HepG2 (cell line): Measurements from ENCODE around the gene FANCM. TPM values are rescaled to one million over a fixed set of nuclear protein-coding genes. Genes with fewer than 3 reads are reported as not detected.

Source experiments
- EZH2 ChIP-seq: conservative IDR thresholded peaks from 2 replicates; pipeline ENCODE4 v1.6.1; 2012; ENCODE audit warnings: mild to moderate bottlenecking, low read depth, low read length, moderate library complexity
- HMGA1 ChIP-seq: sonication (generic); formaldehyde crosslinking; conservative IDR thresholded peaks from 2 replicates; pipeline ENCODE4 v1.4.0; 2020; ENCODE audit warnings: missing genetic modification reagents
- ONECUT2 ChIP-seq: sonication (generic); formaldehyde crosslinking; IDR thresholded peaks from 2 replicates; pipeline ENCODE4 v1.4.0; 2020; ENCODE audit warnings: missing genetic modification reagents
- REL ChIP-seq: sonication (generic); formaldehyde crosslinking; conservative IDR thresholded peaks from 2 replicates; pipeline ENCODE4 v1.8.0; 2022; ENCODE audit warnings: mild to moderate bottlenecking, missing genetic modification reagents, moderate library complexity
- REST ChIP-seq, 2 experiments: IDR thresholded peaks; 2 replicates each; pipeline ENCODE4 v1.6.1; 2011 to 2012; ENCODE audit warnings: low read length in 2 of 2, borderline replicate concordance in 1 of 2, low read depth in 1 of 2, mild to moderate bottlenecking in 1 of 2, moderate library complexity in 1 of 2
- RFXANK ChIP-seq: IDR thresholded peaks from 2 replicates; pipeline ENCODE4 v1.6.1; 2016
- TFDP1 ChIP-seq: IDR thresholded peaks from 2 replicates; pipeline ENCODE4 v1.6.1; 2016; ENCODE audit warnings: missing compliant biosample characterization, missing genetic modification reagents, borderline replicate concordance
- ZBTB2 ChIP-seq: sonication (generic); formaldehyde crosslinking; IDR thresholded peaks from 2 replicates; pipeline ENCODE4 v1.8.0; 2022; ENCODE audit warnings: low read depth, missing genetic modification reagents
- polyA plus RNA-seq, 8 experiments: library from polyadenylated mRNA; depleted of rRNA in 3 of 8; stranded (reverse) in 7 of 8; unstranded in 1 of 8; fragments of >200 nt; fragmentation: Illumina TruSeq in 4 of 8; extraction: Trizol in 4 of 8; gene quantifications; 2 replicates each; pipeline versions ENCODE4 v1.2.1 to v1.2.3, GENCODE V29; 2011 to 2016; ENCODE audit warnings: low read depth in 4 of 8, missing spikeins in 1 of 8, mixed read lengths in 1 of 8; ENCODE audit not compliant: insufficient read depth in 1 of 8
- total RNA-seq, 5 experiments: library from RNA; depleted of rRNA; stranded (reverse); fragments of >200 nt; fragmentation: Illumina TruSeq; extraction: Trizol; gene quantifications; 2 replicates each; pipeline ENCODE4 v1.2.3, GENCODE V29; 2016; ENCODE audit warnings: low read depth in 1 of 5

FANCM gene
- total and polyA plus RNA-seq, 2 of the 13 experiments (the other 11 are each of a cell fraction or from before 2014, with no cell fraction given), result 2.6 to 10.4 TPM

- no peak for TF ChIP-seq ZBTB2 (CRISPR knock-in tag)
- no peak for TF ChIP-seq TFDP1 (CRISPR knock-in tag)
- no peak for TF ChIP-seq RFXANK (CRISPR knock-in tag)
- no peak for TF ChIP-seq ONECUT2
- no peak for TF ChIP-seq EZH2
- TF ChIP-seq REL (CRISPR knock-in tag), result no peak
- TF ChIP-seq REST (IDR thresholded peaks at IDR 0.05; ENCODE audit: borderline replicate concordance in 1 of 2, low read depth in 1 of 2, low read length in 2 of 2), result no peak
- TF ChIP-seq HMGA1 (CRISPR knock-in tag), result no peak
Measured at GRCh38 chr14:45103806-45104205, 31.9 kb upstream of the FANCM start (continued).
